Endothelial cell of umbilical vein (primary cell): ENCODE measurements around the gene NOSIP. TPM values are rescaled to one million over a fixed set of nuclear protein-coding genes. Genes with fewer than 3 reads are reported as not detected.

ENCODE experiments used
- BruUV-seq: library from RNA; stranded (reverse); fragments of 400-500 nt; replicated peaks from 2 replicates; lab custom pipeline; 2021; lab: Mats Ljungman, UMichigan
- CTCF ChIA-PET: fragments of 300-600, 350-600 bp; sonication (Branson Sonifier 250); formaldehyde crosslinking; loops from one replicate; lab custom pipeline; 2021; ENCODE audit warnings: antibody characterized with exemption, inconsistent platforms; lab: Charles Lee
- POLR2A ChIA-PET: fragments of 300-600, 350-600 bp; sonication (Branson Sonifier 250); formaldehyde crosslinking; loops from one replicate; lab custom pipeline; 2021; ENCODE audit warnings: antibody characterized with exemption, inconsistent platforms; lab: Charles Lee
- DNase-seq: peaks from one replicate; pipeline ENCODE4 v3.0.0-alpha.2; 2011; ENCODE audit warnings: low read depth, low spot score
- FAIRE-seq: peaks from 2 replicates; lab custom pipeline; 2011; peaks lifted over from hg19 to GRCh38; lab: Jason Lieb, UNC
- H2AFZ ChIP-seq: 2 replicates; pipeline ENCODE4 v1.6.0; 2012; ENCODE audit warnings: low read depth, low read length, control low read depth, inconsistent platforms
- H3K27ac ChIP-seq: 2 replicates; pipeline ENCODE4 v1.5.1; 2011; ENCODE audit warnings: low read depth, mild to moderate bottlenecking, control low read depth, low read length, moderate library complexity; ENCODE audit not compliant: insufficient read depth
- H3K27me3 ChIP-seq, 2 experiments: 2 replicates each; pipeline versions ENCODE4 v1.6.0 to v1.6.1; 2011; ENCODE audit warnings: low read length in 2 of 2, mixed read lengths in 1 of 2; ENCODE audit not compliant: control insufficient read depth in 2 of 2, insufficient read depth in 2 of 2
- H3K36me3 ChIP-seq, 2 experiments: 2 replicates in 1 of 2; 3 replicates in 1 of 2; pipeline ENCODE4 v1.5.1; 2011; ENCODE audit warnings: low read length in 2 of 2, mild to moderate bottlenecking in 1 of 2, moderate library complexity in 1 of 2; ENCODE audit not compliant: control insufficient read depth in 2 of 2, insufficient read depth in 2 of 2; ENCODE audit errors: extremely low read depth in 1 of 2
- H3K4me1 ChIP-seq: 3 replicates; pipeline ENCODE4 v1.5.1; 2011; ENCODE audit warnings: mild to moderate bottlenecking, low read length; ENCODE audit not compliant: control insufficient read depth, insufficient read depth; ENCODE audit errors: extremely low read depth
- H3K4me2 ChIP-seq: 2 replicates; pipeline ENCODE4 v1.6.1; 2011; ENCODE audit warnings: low read length, control low read depth, mixed read lengths; ENCODE audit not compliant: insufficient read depth
- H3K4me3 ChIP-seq, 3 experiments: fragments of 200-600 bp in 1 of 3; sonication (generic), shearing (Covaris generic) in 1 of 3; replicated peaks in 1 of 3; 2 replicates each; pipeline ENCODE4 v1.5.1; 2011 to 2016; ENCODE audit warnings: control low read depth in 3 of 3, low read length in 3 of 3, mild to moderate bottlenecking in 2 of 3, inconsistent platforms in 1 of 3, low read depth in 1 of 3, moderate library complexity in 1 of 3; ENCODE audit not compliant: insufficient read depth in 1 of 3
- H3K79me2 ChIP-seq: 2 replicates; pipeline ENCODE4 v1.6.0; 2012; ENCODE audit warnings: low read length, inconsistent platforms; ENCODE audit not compliant: control insufficient read depth, insufficient read depth
- H3K9ac ChIP-seq: replicated peaks from 2 replicates; pipeline ENCODE3; 2011; ENCODE audit warnings: low read length, control low read depth; ENCODE audit not compliant: insufficient read depth; ENCODE audit errors: extremely low read depth
- H3K9me1 ChIP-seq: replicated peaks from 3 replicates; pipeline ENCODE4 v1.6.0; 2011; ENCODE audit warnings: mild to moderate bottlenecking, low read length; ENCODE audit not compliant: control insufficient read depth, insufficient read depth; ENCODE audit errors: extremely low read depth
- H3K9me3 ChIP-seq: replicated peaks from 2 replicates; pipeline ENCODE4 v1.5.1; 2012; ENCODE audit warnings: low read length, inconsistent platforms; ENCODE audit not compliant: control insufficient read depth, insufficient read depth
- H4K20me1 ChIP-seq: replicated peaks from 2 replicates; pipeline ENCODE3; 2011; ENCODE audit warnings: mild to moderate bottlenecking, low read length; ENCODE audit not compliant: control insufficient read depth, insufficient read depth; ENCODE audit errors: extremely low read depth
- EZH2 ChIP-seq: IDR thresholded peaks from 2 replicates; pipeline ENCODE4 v1.6.1; 2012; ENCODE audit warnings: borderline replicate concordance, low read depth, mild to moderate bottlenecking, moderate library complexity, low read length, inconsistent platforms; ENCODE audit not compliant: severe bottlenecking
- FOS ChIP-seq: IDR thresholded peaks from 2 replicates; pipeline ENCODE4 v1.6.1; 2011; ENCODE audit warnings: mild to moderate bottlenecking, low read length, moderate library complexity, borderline replicate concordance; ENCODE audit not compliant: insufficient read depth
- GATA2 ChIP-seq: IDR thresholded peaks from 2 replicates; pipeline ENCODE4 v1.7.0; 2011; ENCODE audit warnings: low read depth, mild to moderate bottlenecking, moderate library complexity, mixed read lengths, low read length; ENCODE audit not compliant: insufficient read length, insufficient read depth
- JUN ChIP-seq: IDR thresholded peaks from 2 replicates; pipeline ENCODE4 v1.6.1; 2011; ENCODE audit warnings: borderline replicate concordance, low read depth; ENCODE audit not compliant: insufficient read length, insufficient read depth
- MAX ChIP-seq: IDR thresholded peaks from 2 replicates; pipeline ENCODE4 v1.6.1; 2011; ENCODE audit not compliant: insufficient read depth, insufficient read length
- MYC ChIP-seq: IDR thresholded peaks from one replicate; pipeline ENCODE4 v1.6.1; 2011; ENCODE audit warnings: mild to moderate bottlenecking, low read depth, low read length
- POLR2A ChIP-seq: IDR thresholded peaks from 2 replicates; pipeline ENCODE4 v1.6.1; 2012; ENCODE audit warnings: low read depth, mild to moderate bottlenecking, control low read depth, low read length
- POLR2AphosphoS5 ChIP-seq: IDR thresholded peaks from 2 replicates; pipeline ENCODE4 v1.6.1; 2012; ENCODE audit warnings: low read depth, mild to moderate bottlenecking, control low read depth, low read length, moderate library complexity; ENCODE audit not compliant: insufficient read depth
- dilution Hi-C: fragments of 300-500 bp; cut with MboI; formaldehyde crosslinking; loops from one replicate; pipeline ENCODE4 v1.15.0; 2019; ENCODE audit warnings: low sequenced_read_pairs; ENCODE audit not compliant: extremely low pct_ligation_motif_present
- intact Hi-C: fragments of 100-400 bp; cut with micrococcal nuclease; formaldehyde crosslinking; loops from one replicate; pipeline ENCODE4 v1.10.0; 2022
- polyA plus RNA-seq, 4 experiments: library from polyadenylated mRNA; depleted of rRNA in 3 of 4; stranded (reverse) in 3 of 4; unstranded in 1 of 4; fragments of >200 nt; gene quantifications; 2 replicates each; pipeline versions ENCODE4 v1.2.1 to v1.2.3, GENCODE V29; 2011 to 2012; ENCODE audit warnings: missing spikeins in 1 of 4
- total RNA-seq: library from RNA; stranded (reverse); gene quantifications from 2 replicates; pipeline ENCODE4 v1.2.3, GENCODE V29; 2021
- TF ChIP-seq, protein P1 (sequence below), 2 donors: IDR thresholded peaks; 1 replicate in 1 of 2; 2 replicates in 1 of 2; pipeline ENCODE4 v1.5.1; 2011; ENCODE audit warnings: low read length in 2 of 2, mild to moderate bottlenecking in 2 of 2, moderate library complexity in 2 of 2, control low read depth in 1 of 2, inconsistent platforms in 1 of 2, low read depth in 1 of 2; ENCODE audit not compliant: insufficient read depth in 1 of 2; ENCODE audit errors: extremely low read depth in 1 of 2

The NOSIP gene
- total and polyA plus RNA-seq, 2 donors (not counting 3 experiments of a cell fraction or from before 2014, with no cell fraction given), result 77.5 to 128 TPM

GRCh38 chr19:49514151-49514550 is 66.2 kb downstream of the NOSIP start:
- Histone ChIP-seq H4K20me1 (no peaks in the 10 kb centered on the region), H3K9ac (no peak overlapping the region), H3K9me3 (no peaks in the 10 kb centered on the region), H3K27ac (no peak overlapping the region), H3K4me2 (no peak overlapping the region), H3K79me2 (no peaks in the 10 kb centered on the region), H2AFZ (no peak overlapping the region), H3K4me3 (no peak overlapping the region), H3K36me3 (peaks cover 0 to 1% of the 10 kb centered on the region in 2 experiments), H3K9me1 (no peaks in the 10 kb centered on the region), H3K27me3 (no peaks in the 10 kb centered on the region), H3K4me1 (peaks cover 15% of the 10 kb centered on the region)
- ChIA-PET POLR2A (no interaction called here), CTCF (interaction anchor here (1.6 to 2.3 kb wide), 2 partner anchors 14 to 33 kb away, joined by 4 to 22 read pairs; partner anchors contain the start of gene RCN3)
- TF ChIP-seq JUN (no peak), MAX (no peak), POLR2AphosphoS5 (no peak), POLR2A (no peak), EZH2 (no peak), GATA2 (no peak), FOS (no peak), MYC (no peak)
- TF ChIP-seq, protein P1, sequence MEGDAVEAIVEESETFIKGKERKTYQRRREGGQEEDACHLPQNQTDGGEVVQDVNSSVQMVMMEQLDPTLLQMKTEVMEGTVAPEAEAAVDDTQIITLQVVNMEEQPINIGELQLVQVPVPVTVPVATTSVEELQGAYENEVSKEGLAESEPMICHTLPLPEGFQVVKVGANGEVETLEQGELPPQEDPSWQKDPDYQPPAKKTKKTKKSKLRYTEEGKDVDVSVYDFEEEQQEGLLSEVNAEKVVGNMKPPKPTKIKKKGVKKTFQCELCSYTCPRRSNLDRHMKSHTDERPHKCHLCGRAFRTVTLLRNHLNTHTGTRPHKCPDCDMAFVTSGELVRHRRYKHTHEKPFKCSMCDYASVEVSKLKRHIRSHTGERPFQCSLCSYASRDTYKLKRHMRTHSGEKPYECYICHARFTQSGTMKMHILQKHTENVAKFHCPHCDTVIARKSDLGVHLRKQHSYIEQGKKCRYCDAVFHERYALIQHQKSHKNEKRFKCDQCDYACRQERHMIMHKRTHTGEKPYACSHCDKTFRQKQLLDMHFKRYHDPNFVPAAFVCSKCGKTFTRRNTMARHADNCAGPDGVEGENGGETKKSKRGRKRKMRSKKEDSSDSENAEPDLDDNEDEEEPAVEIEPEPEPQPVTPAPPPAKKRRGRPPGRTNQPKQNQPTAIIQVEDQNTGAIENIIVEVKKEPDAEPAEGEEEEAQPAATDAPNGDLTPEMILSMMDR (IDR thresholded peaks at IDR 0.05; ENCODE audit: extremely low read depth in 1 of 2, insufficient read depth in 1 of 2, low read depth in 1 of 2, low read length in 2 of 2), result no peak
- no peak for FAIRE-seq
- dilution Hi-C loops, result no loop called here
- intact Hi-C loops, result no loop called here
- DNase-seq, result no peak
- BruUV-seq, result no TSS peak
